GM20000 (cell line): Measurements from ENCODE around the gene BMERB1.
"Not testable (repeated sequence)": the region's sequence is repeated elsewhere in the genome, so short reads cannot be mapped to it uniquely, and the experiment has no call there.

Source experiments
- DNase-seq: peaks from one replicate; pipeline ENCODE4 v3.0.0; 2012; ENCODE audit warnings: low spot score
- TF ChIP-seq, protein P1 (sequence below): IDR thresholded peaks from 2 replicates; pipeline ENCODE4 v1.5.1; 2012; ENCODE audit warnings: mild to moderate bottlenecking, control low read depth; ENCODE audit errors: extremely low read depth, missing control alignments

The BMERB1 gene

DNA sequence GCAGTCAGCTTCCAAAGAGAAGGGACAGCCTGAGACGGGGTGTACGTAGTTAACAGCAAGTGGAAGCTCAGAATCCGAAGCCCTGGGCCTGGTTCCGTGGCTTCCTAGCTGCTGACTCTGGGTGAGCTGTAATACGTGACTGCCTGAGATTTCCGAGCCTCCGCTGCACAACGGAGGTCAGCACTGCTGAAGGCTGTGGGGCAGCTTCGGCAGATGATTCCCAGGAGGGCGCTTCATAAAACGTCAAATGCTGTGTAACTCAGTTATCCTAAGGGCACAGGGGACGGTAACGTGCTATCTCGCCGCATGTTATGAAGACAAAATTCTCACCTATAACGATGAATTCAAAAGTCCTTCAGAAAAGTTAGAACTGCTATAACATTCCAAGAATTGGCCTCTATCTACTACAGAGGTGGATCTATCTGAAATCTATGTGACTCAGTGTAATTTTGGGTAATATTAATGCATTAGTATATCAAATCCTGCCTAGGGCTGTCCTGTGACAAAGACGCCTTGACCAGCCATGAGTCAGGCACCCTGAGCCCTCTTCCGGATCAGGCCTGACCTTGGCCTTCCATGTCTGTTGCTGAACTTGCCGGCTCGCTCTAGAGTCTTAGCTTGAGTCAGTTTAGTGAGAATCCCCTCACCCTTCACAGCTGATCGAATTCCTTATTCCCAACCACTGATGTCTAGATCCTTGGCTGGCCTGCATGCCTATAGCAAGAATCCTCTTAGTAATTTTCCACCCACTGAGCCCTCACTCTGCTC lies 165.1 kb downstream of the BMERB1 start:
- TF ChIP-seq, protein P1, sequence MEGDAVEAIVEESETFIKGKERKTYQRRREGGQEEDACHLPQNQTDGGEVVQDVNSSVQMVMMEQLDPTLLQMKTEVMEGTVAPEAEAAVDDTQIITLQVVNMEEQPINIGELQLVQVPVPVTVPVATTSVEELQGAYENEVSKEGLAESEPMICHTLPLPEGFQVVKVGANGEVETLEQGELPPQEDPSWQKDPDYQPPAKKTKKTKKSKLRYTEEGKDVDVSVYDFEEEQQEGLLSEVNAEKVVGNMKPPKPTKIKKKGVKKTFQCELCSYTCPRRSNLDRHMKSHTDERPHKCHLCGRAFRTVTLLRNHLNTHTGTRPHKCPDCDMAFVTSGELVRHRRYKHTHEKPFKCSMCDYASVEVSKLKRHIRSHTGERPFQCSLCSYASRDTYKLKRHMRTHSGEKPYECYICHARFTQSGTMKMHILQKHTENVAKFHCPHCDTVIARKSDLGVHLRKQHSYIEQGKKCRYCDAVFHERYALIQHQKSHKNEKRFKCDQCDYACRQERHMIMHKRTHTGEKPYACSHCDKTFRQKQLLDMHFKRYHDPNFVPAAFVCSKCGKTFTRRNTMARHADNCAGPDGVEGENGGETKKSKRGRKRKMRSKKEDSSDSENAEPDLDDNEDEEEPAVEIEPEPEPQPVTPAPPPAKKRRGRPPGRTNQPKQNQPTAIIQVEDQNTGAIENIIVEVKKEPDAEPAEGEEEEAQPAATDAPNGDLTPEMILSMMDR = no peak
- no peak for DNase-seq

DNA sequence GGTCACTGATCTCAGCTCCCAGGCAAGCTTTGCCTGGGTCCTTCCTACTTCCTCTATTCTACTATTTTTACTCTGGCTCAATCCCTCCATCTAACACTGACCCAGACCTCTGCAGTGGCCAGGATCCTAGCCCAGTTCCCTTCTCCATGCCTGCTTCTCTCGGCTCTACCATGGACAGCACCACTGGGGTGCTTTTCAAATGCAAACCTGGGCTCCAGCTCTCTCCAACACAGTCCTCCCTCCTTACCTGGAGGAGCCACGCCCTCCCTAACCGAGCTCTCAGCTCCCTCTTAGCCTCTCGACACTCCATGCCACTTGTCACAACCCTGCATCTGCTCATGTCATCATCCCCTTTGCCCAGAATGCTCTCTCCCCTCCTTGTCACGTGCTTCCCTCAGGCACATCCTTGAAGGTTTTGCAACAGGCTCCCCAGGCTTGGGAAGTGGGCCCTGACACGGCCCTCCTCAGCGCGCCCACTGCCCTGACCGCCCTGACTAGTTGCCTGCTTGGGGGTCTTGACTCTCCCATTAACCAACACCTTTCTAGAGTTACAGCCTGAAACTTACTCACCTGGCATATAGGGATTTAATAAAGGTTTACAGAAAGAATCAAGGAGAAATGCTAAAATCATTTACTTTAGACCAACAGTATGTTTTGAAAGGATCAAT lies 167.0 kb downstream of the BMERB1 start:
- no peak for DNase-seq
- TF ChIP-seq, protein P1 = no peak

- TF ChIP-seq, protein P1 = no peak
- DNase-seq = no peak
These were observed 168.1 kb downstream of the BMERB1 start for GRCh38 chr16:15602285-15603044.

DNA sequence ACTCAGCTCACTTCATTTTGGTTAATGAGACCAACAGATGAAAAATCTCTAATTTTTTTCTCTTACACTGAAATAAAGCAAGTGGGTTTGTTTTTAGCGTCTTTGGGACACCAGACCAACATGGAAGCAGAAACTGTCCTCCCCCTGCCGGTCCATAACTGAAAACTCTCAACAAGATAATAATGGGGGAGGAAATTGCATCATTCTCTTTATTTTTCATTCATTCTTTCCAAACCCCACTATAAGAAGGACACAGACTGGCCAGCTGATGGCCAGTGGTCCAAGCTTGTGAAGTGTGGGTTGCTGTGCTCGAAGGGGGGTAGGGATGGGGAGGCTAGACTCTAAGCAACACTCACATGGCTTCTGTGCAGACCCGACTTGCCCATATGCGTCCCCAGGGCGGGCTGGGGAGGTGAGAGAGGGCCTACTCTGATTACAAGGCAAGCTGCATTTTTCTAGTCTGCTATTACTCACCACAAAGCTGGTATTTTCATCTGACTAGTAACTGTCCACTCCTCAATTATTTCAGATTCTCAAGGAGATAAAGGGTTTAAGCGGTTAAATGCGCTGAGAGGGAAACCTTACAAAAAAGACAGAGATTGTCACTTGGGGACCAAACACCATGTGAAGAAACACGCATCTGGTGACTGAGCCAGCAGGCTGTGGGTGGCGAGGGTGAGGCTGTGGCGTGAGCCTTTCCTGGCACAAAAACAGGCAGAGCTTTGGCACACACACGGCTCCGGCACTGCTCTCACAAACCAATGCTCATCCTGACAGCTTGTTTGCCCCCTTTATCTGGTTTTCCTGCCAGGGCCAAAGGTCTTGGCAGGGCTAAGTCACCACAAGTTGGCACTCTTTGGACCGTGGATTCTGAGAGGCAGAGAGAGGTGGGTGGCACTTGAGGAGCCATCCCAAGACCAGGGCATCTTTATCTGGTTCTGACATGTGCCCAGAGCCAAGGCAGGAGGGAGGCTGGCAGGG lies 170.4 kb downstream of the BMERB1 start:
- TF ChIP-seq, protein P1 = no peak
- no peak for DNase-seq

DNA sequence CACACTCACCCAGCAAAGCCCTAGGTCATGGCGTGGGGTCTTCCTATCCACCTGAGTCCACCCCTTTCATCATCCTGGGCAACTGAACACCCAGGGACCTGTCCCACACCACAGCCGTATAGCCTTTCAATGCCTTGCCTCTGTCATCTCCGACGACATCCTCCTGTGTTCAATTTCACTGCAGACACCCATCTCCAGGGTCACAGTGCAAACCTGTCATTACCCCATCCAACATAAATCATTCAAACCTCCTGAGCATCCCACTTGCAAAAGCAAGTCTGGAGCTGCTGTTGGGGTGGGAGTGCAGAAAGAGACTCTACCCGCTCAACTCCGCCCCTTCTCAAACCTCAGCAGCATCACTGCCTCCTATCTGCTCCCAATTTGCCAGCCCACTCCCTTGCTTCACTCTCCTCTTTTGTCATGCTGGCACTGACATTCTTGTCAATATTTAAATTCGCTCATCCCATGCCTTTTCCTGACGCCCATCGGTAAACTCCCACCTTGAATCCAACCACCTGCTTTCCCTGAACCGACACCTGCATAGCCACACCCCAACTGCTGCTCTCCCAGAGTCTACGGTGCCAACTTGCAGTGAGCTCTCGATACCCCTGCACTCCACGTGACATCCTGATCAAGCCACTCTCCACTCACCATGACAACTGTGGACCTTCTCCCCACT lies 171.6 kb downstream of the BMERB1 start:
- TF ChIP-seq, protein P1 = no peak
- DNase-seq = no peak

GRCh38 chr16:15606518-15607220 lies 172.3 kb downstream of the BMERB1 start:
- no peak for DNase-seq
- TF ChIP-seq, protein P1 = no peak

DNA sequence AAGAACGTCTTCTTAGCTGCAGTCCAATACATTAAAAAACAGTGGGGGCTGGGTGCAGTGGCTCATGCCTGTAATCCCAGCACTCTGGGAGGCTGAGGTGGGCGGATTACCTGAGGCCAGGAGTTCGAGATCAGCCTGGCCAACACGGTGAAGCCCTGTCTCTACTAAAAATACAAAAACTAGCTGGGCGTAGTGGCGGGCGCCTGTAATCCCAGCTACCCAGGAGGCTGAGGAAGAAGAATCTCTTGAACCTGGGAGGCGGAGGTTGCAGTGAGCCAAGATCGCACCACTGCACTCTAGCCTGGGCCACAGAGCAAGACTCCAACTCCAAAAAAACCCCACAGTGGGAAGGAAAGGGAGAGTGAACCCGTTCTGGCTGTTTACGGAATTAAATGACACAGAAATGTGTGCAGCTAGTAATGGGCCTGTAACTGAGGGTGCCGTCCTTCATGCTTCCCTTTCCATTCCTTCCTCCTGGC lies 172.9 kb downstream of the BMERB1 start:
- DNase-seq = not testable (repeated sequence)
